GM12864 (cell line): ENCODE measurements around the gene TTLL12.

Source experiments
- DNase-seq: peaks from one replicate; pipeline ENCODE4 v3.0.0-alpha.2; 2011; ENCODE audit warnings: low read depth
- H3K4me3 ChIP-seq: 2 replicates; pipeline ENCODE4 v1.5.1; 2011; ENCODE audit warnings: mild to moderate bottlenecking, low read depth, low read length, control low read depth
- CTCF ChIP-seq: IDR thresholded peaks from 2 replicates; pipeline ENCODE4 v1.5.1; 2011; ENCODE audit warnings: low read depth, mild to moderate bottlenecking, moderate library complexity, low read length, control low read depth, inconsistent platforms; ENCODE audit errors: missing control alignments

Gene TTLL12

GRCh38 chr22:43213051-43213450 lies 26.1 kb upstream of the TTLL12 start:
- no peak for TF ChIP-seq CTCF
- DNase-seq: no peak
- no peak overlapping the region for H3K4me3 ChIP-seq

GRCh38 chr22:43212434-43212952 lies 25.6 kb upstream of the TTLL12 start:
- TF ChIP-seq CTCF: no peak
- no peak for DNase-seq

GRCh38 chr22:43211941-43212433 lies 25.1 kb upstream of the TTLL12 start:
- no peak for DNase-seq
- no peak overlapping the region for H3K4me3 ChIP-seq
- no peak for TF ChIP-seq CTCF

More at GRCh38 chr22:43212434-43212952, 25.6 kb upstream of the TTLL12 start:
- no peak overlapping the region for H3K4me3 ChIP-seq

GRCh38 chr22:43210631-43211515 lies 23.9 kb upstream of the TTLL12 start:
- TF ChIP-seq CTCF: no peak
- no peak for DNase-seq
- H3K4me3 ChIP-seq: no peak overlapping the region

GRCh38 chr22:43209971-43210370 lies 23.0 kb upstream of the TTLL12 start:
- no peak for DNase-seq
- no peak for TF ChIP-seq CTCF
- no peak overlapping the region for H3K4me3 ChIP-seq

- H3K4me3 ChIP-seq: no peak overlapping the region
- DNase-seq: no peak
- no peak for TF ChIP-seq CTCF
Measured at GRCh38 chr22:43209523-43209890, 22.6 kb upstream of the TTLL12 start.
